Tibial nerve (tissue), 4 donors: ENCODE data around the gene KATNIP. TPM values are rescaled to one million over a fixed set of nuclear protein-coding genes. Genes with fewer than 3 reads are reported as not detected.

Experiments
- DNase-seq, 2 donors: peaks; one replicate each; pipeline ENCODE4 v3.0.0-alpha.2; 2019; ENCODE audit warnings: low spot score in 2 of 2
- H3K27ac ChIP-seq, 4 donors: fragments of 200-600 bp; sonication (generic) in 3 of 4; one replicate each; pipeline ENCODE4 v1.5.1; 2017 to 2019; ENCODE audit warnings: mild to moderate bottlenecking in 1 of 4
- H3K27me3 ChIP-seq, 2 donors: fragments of 200-600 bp; sonication (generic) in 1 of 2; one replicate each; pipeline versions ENCODE4 v1.5.1 to v1.6.0; 2017 to 2019
- H3K36me3 ChIP-seq, 3 donors: fragments of 200-600 bp; sonication (generic); one replicate each; pipeline ENCODE4 v1.5.1; 2018 to 2019
- H3K4me1 ChIP-seq, 4 donors: fragments of 200-600 bp; sonication (generic) in 3 of 4; one replicate each; pipeline ENCODE4 v1.5.1; 2017 to 2019
- H3K4me3 ChIP-seq, 4 donors: fragments of 200-600 bp; sonication (generic) in 3 of 4; one replicate each; pipeline ENCODE4 v1.5.1; 2017 to 2019; ENCODE audit warnings: mild to moderate bottlenecking in 1 of 4, moderate library complexity in 1 of 4
- H3K9me3 ChIP-seq, 4 donors: fragments of 200-600 bp; sonication (generic) in 3 of 4; one replicate each; pipeline ENCODE4 v1.5.1; 2017 to 2019
- CTCF ChIP-seq, 5 experiments: fragments of 200-600 bp in 3 of 5; fragments of 450-650 bp in 2 of 5; sonication (generic) in 3 of 5; IDR thresholded peaks; one replicate each; pipeline ENCODE4 v1.5.1; 2016 to 2019; ENCODE audit warnings: antibody characterized with exemption in 5 of 5, mild to moderate bottlenecking in 3 of 5, moderate library complexity in 2 of 5
- EP300 ChIP-seq, 2 donors: sonication (generic); formaldehyde crosslinking; IDR thresholded peaks; one replicate each; pipeline ENCODE4 v1.6.1; 2017; ENCODE audit warnings: antibody characterized with exemption in 2 of 2, mild to moderate bottlenecking in 1 of 2
- POLR2A ChIP-seq, 2 donors: fragments of 450-650 bp; IDR thresholded peaks; one replicate each; pipeline ENCODE4 v1.6.1; 2017; ENCODE audit warnings: antibody characterized with exemption in 2 of 2, mild to moderate bottlenecking in 2 of 2, moderate library complexity in 2 of 2
- WGBS, 2 donors: methylation state at CpG; one replicate each; pipeline ENCODE4 v1.1.5; 2018; 5-methylcytosine and 5-hydroxymethylcytosine counted together
- total RNA-seq, 4 donors: library from RNA; depleted of rRNA; stranded (reverse); fragments of >200 nt; gene quantifications; one replicate each; pipeline ENCODE4 v1.1.0, GENCODE V29; 2016

Gene KATNIP
- total RNA-seq, 4 donors from 2014 or later: 21.8 to 37.3 (median 26.7) TPM

GRCh38 chr16:27596411-27596810, 46.5 kb downstream of the KATNIP start:
- Histone ChIP-seq H3K27me3 (no peaks in the 10 kb centered on the region), H3K4me3 (no peak overlapping the region), H3K9me3 (no peaks in the 10 kb centered on the region), H3K36me3 (peaks cover 0 to 13% (median 0%) of the 10 kb centered on the region in 3 donors), H3K27ac (no peak overlapping the region), H3K4me1 (no peaks in the 10 kb centered on the region)
- TF ChIP-seq CTCF (IDR thresholded peaks at IDR 0.05) (no peak), POLR2A (IDR thresholded peaks at IDR 0.05) (no peak), EP300 (IDR thresholded peaks at IDR 0.05) (no peak)
- DNase-seq: no peak
- WGBS, 2 donors: 87 to 89% methylated on average over 4 of the region's 4 CpGs

- WGBS, 2 donors: 93 to 95% methylated on average over 3 of the region's 3 CpGs
- H3K36me3 ChIP-seq: peaks cover 0 to 13% (median 0%) of the 10 kb centered on the region in 3 donors
- H3K27me3 ChIP-seq: no peaks in the 10 kb centered on the region
- H3K4me1 ChIP-seq: no peaks in the 10 kb centered on the region
- TF ChIP-seq CTCF (IDR thresholded peaks at IDR 0.05): no peak
- TF ChIP-seq EP300 (IDR thresholded peaks at IDR 0.05): no peak
- no peak for TF ChIP-seq POLR2A (IDR thresholded peaks at IDR 0.05)
- no peak overlapping the region for H3K4me3 ChIP-seq
- no peak for DNase-seq
- no peaks in the 10 kb centered on the region for H3K9me3 ChIP-seq
- no peak overlapping the region for H3K27ac ChIP-seq
These were observed 47.4 kb downstream of the KATNIP start for GRCh38 chr16:27597361-27597760.

GRCh38 chr16:27598220-27598619, 48.3 kb downstream of the KATNIP start:
- no peak for TF ChIP-seq POLR2A (IDR thresholded peaks at IDR 0.05)
- no peaks in the 10 kb centered on the region for H3K4me1 ChIP-seq

GRCh38 chr16:27598931-27599565, 49.1 kb downstream of the KATNIP start:
- no peak overlapping the region for H3K27ac ChIP-seq
- H3K4me3 ChIP-seq: no peak overlapping the region
- H3K9me3 ChIP-seq: no peaks in the 10 kb centered on the region
- TF ChIP-seq POLR2A (IDR thresholded peaks at IDR 0.05) (no peak), EP300 (IDR thresholded peaks at IDR 0.05) (no peak), CTCF (IDR thresholded peaks at IDR 0.05) (no peak)
- WGBS, 2 donors: 83 to 85% methylated on average over 9 of the region's 10 CpGs
- H3K36me3 ChIP-seq: peaks cover 0 to 8% (median 0%) of the 10 kb centered on the region in 3 donors
- DNase-seq: no peak
- no peaks in the 10 kb centered on the region for H3K27me3 ChIP-seq
- H3K4me1 ChIP-seq: no peaks in the 10 kb centered on the region

More at GRCh38 chr16:27598220-27598619, 48.3 kb downstream of the KATNIP start:
- 77 to 86% methylated on average over 6 of the region's 6 CpGs for WGBS, 2 donors
- Histone ChIP-seq H3K36me3 (peaks cover 0 to 13% (median 0%) of the 10 kb centered on the region in 3 donors), H3K9me3 (no peaks in the 10 kb centered on the region), H3K4me3 (no peak overlapping the region), H3K27me3 (no peaks in the 10 kb centered on the region), H3K27ac (no peak overlapping the region)
- no peak for DNase-seq

GRCh38 chr16:27599606-27600005, 49.7 kb downstream of the KATNIP start:
- no peaks in the 10 kb centered on the region for H3K9me3 ChIP-seq
- no peak overlapping the region for H3K27ac ChIP-seq
- DNase-seq: no peak
- TF ChIP-seq POLR2A (IDR thresholded peaks at IDR 0.05): no peak
- no peak for TF ChIP-seq CTCF (IDR thresholded peaks at IDR 0.05)
- TF ChIP-seq EP300 (IDR thresholded peaks at IDR 0.05): no peak
- 78 to 80% methylated on average over 13 of the region's 13 CpGs for WGBS, 2 donors
- H3K27me3 ChIP-seq: no peaks in the 10 kb centered on the region
- no peak overlapping the region for H3K4me3 ChIP-seq
- H3K36me3 ChIP-seq: peaks cover 0 to 5% (median 0%) of the 10 kb centered on the region in 3 donors
- H3K4me1 ChIP-seq: no peaks in the 10 kb centered on the region

Other genes starting within 250 kb of the KATNIP start
- gene IL4R, start 236.2 kb upstream of the KATNIP start, total RNA-seq: 10 to 100 TPM; 19.2 to 43.3 (median 39.3) TPM
- gene IL21R, start 148.0 kb upstream of the KATNIP start, total RNA-seq: 1 to 10 TPM in 1 of 4 donors, under 1 TPM in 1, not detected in 2; 0.21 to 1.2 TPM
- 10 to 100 TPM; 66.7 to 92.4 (median 69.9) TPM for gene GTF3C1, start 231 bp upstream of the KATNIP start, total RNA-seq